ENCODE data around the gene RB1.
"Not testable (repeated sequence)": the region's sequence is repeated elsewhere in the genome, so short reads cannot be mapped to it uniquely, and the experiment has no call there.

Gene RB1

GRCh38 chr13:48344264-48344663 lies 40.7 kb downstream of the RB1 start:
- H3K4me3 ChIP-seq (ENCODE audit: low read length), result no peak overlapping the region
- TF ChIP-seq CTCF (IDR thresholded peaks at IDR 0.05; ENCODE audit: insufficient read depth, low read depth, low read length, missing control alignments), result no peak
- no peak for DNase-seq (ENCODE audit: low read depth)

- no peak overlapping the region for H3K4me3 ChIP-seq (ENCODE audit: low read length)
- no peak for TF ChIP-seq CTCF (IDR thresholded peaks at IDR 0.05; ENCODE audit: insufficient read depth, low read depth, low read length, missing control alignments)
- no peak for DNase-seq (ENCODE audit: low read depth)
These were observed 43.0 kb downstream of the RB1 start for GRCh38 chr13:48346583-48346982.

GRCh38 chr13:48349525-48349924 lies 46.0 kb downstream of the RB1 start:
- H3K4me3 ChIP-seq (ENCODE audit: low read length), result no peak overlapping the region
- TF ChIP-seq CTCF (IDR thresholded peaks at IDR 0.05; ENCODE audit: insufficient read depth, low read depth, low read length, missing control alignments), result no peak
- DNase-seq (ENCODE audit: low read depth), result no peak

GRCh38 chr13:48353590-48353989 lies 50.0 kb downstream of the RB1 start:
- no peak for TF ChIP-seq CTCF (IDR thresholded peaks at IDR 0.05; ENCODE audit: insufficient read depth, low read depth, low read length, missing control alignments)
- no peak overlapping the region for H3K4me3 ChIP-seq (ENCODE audit: low read length)
- no peak for DNase-seq (ENCODE audit: low read depth)

- not testable (repeated sequence) for DNase-seq (ENCODE audit: low read depth); H3K4me3 ChIP-seq (ENCODE audit: low read length)
These were observed 52.0 kb downstream of the RB1 start for GRCh38 chr13:48355524-48355923.

GRCh38 chr13:48356750-48357149 lies 53.2 kb downstream of the RB1 start:
- TF ChIP-seq CTCF (IDR thresholded peaks at IDR 0.05; ENCODE audit: insufficient read depth, low read depth, low read length, missing control alignments), result no peak
- H3K4me3 ChIP-seq (ENCODE audit: low read length), result no peak overlapping the region
- peak; percentile 67 for DNase-seq (ENCODE audit: low read depth)

GRCh38 chr13:48369988-48370387 lies 66.4 kb downstream of the RB1 start:
- TF ChIP-seq CTCF (IDR thresholded peaks at IDR 0.05; ENCODE audit: insufficient read depth, low read depth, low read length, missing control alignments), result no peak
- no peak overlapping the region for H3K4me3 ChIP-seq (ENCODE audit: low read length)
- no peak for DNase-seq (ENCODE audit: low read depth)

GRCh38 chr13:48370815-48371214 lies 67.3 kb downstream of the RB1 start:
- no peak for DNase-seq (ENCODE audit: low read depth)
- TF ChIP-seq CTCF (IDR thresholded peaks at IDR 0.05; ENCODE audit: insufficient read depth, low read depth, low read length, missing control alignments), result no peak
- H3K4me3 ChIP-seq (ENCODE audit: low read length), result no peak overlapping the region
